Stimulated activated naive B cell treated with anti-CD40 and anti-IgM and Interleukin-4, amounts not matched to agents 10 μg/mL and 1 μg/mL and 100 μg/mL, for 72 hours (primary cell): ENCODE data around the gene TMOD2.

Experiments
- ATAC-seq, 2 donors: fragments of 150-1000 bp; cut with Tn5 transposase; replicated peaks; 2 replicates each; pipeline ENCODE4 v1.10.0; 2021; ENCODE audit warnings: moderate library complexity in 1 of 2
- DNase-seq: peaks from one replicate; pipeline ENCODE4 v3.0.0; 2021
- H3K27ac Mint-ChIP-seq: one replicate; pipeline ENCODE4 v1.8.0; 2022; ENCODE audit warnings: mild to moderate bottlenecking, mixed read lengths
- H3K27me3 Mint-ChIP-seq, 2 donors: one replicate each; pipeline ENCODE4 v1.8.0; 2022; ENCODE audit warnings: mixed read lengths in 2 of 2
- H3K36me3 Mint-ChIP-seq, 2 donors: one replicate each; pipeline ENCODE4 v1.8.0; 2022; ENCODE audit warnings: mixed read lengths in 2 of 2, mild to moderate bottlenecking in 1 of 2
- H3K4me1 Mint-ChIP-seq, 2 donors: one replicate each; pipeline ENCODE4 v1.8.0; 2022; ENCODE audit warnings: mixed read lengths in 2 of 2, mild to moderate bottlenecking in 1 of 2
- H3K4me3 Mint-ChIP-seq, 2 donors: one replicate each; pipeline ENCODE4 v1.8.0; 2022; ENCODE audit warnings: mild to moderate bottlenecking in 2 of 2, mixed read lengths in 2 of 2, moderate library complexity in 1 of 2
- H3K9me3 Mint-ChIP-seq, 2 donors: one replicate each; pipeline ENCODE4 v1.8.0; 2022; ENCODE audit warnings: mixed read lengths in 2 of 2, mild to moderate bottlenecking in 1 of 2

Gene TMOD2

DNA sequence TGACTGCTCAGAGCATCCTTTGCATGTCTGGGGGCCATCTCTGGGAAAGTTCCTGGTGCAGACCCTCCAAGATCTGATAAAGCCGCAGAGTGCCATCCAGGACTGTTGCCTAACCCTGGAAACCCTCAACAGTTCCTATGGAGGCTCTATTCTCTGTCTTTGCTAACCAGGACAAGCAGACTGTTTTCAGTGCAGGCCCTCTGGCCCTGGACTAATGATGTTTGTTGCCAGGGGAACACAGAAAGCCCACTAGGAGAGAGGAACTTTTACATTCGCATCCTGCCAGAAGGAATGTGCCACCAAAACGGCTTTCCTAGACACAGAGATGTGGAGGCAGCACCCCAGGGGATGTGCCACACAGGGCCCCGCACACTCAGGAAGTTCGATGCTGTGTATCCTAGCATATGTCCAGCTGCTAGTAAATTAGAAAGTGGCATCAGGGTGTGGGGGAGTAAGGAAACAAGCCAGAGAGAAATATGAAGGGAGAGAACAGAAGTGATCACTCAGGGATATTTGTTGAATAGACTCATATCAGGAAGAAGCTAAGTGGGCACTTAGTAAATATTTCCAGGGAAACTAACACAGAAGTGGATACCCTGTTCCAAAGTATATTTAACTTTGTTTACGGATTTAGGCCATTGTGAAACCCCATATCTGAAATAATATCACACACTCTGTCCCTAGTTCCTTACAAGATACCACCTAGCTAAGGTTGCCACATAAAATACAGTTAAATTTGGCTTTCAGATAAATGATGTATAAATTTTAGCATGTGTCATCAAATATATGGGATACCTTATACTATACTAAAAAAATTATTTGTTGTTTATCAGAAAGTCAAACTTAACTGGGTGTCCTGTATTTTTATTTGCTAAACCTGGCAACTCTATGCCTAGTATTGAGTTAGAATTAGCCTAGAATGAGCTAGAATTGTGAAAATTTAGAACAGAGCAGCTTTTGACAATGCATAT is 48.2 kb downstream of the TMOD2 start:
- Mint-ChIP-seq H3K27ac (no peak overlapping the region), H3K4me1 (peaks cover 3 to 7% of the 10 kb centered on the region in 2 donors), H3K4me3 (no peak overlapping the region), H3K27me3 (no peaks in the 10 kb centered on the region), H3K9me3 (no peaks in the 10 kb centered on the region), H3K36me3 (peaks cover 11 to 15% of the 10 kb centered on the region in 2 donors)
- no peak for ATAC-seq
- no peak for DNase-seq

DNA sequence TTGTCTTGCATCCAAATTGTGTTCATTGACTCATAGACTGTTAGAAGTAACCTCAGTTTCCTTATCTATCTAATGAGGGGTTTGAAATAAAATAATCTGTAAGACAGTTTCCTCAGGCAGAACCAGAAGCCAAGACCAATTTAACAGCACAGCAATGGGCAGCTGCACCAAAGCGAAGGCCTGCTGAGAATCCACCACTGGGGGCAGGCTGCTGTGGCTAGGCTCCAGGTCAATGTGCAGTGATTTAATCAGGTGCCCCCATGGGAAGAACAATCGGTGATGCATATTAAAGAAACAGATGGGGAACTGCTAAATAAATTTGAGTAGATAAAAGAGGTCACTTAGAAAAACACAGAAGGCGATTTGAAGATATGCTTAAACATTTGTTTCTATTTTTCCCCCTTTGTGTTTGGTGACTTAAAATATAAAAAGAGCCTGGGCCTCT is 50.0 kb downstream of the TMOD2 start:
- Mint-ChIP-seq H3K27me3 (no peaks in the 10 kb centered on the region), H3K4me1 (peaks cover 3 to 7% of the 10 kb centered on the region in 2 donors), H3K27ac (no peak overlapping the region), H3K4me3 (no peak overlapping the region), H3K9me3 (no peaks in the 10 kb centered on the region), H3K36me3 (peaks cover 14 to 18% of the 10 kb centered on the region in 2 donors)
- DNase-seq (no peak), ATAC-seq (peak; percentile 56 to 63)

DNA sequence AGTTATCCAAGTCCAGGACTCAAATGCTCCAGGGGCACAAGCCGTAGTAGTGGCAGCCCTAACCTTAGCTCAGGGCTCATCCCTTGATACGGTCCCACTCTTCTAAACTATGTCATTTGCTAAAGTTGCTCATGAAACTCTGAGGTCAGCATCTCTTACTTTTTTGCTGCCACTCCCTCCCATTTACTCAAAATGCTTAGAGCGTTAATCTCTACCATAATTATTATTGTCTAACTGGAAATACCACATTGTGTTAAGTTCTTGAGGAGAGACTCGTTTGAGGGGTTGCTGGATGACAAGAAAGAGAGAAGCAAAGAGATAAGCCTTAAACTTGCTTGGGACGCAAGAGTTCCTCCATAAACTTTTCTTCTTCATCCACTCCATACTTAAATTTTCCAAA is 51.2 kb downstream of the TMOD2 start:
- ATAC-seq, result no peak
- H3K9me3 Mint-ChIP-seq, result no peaks in the 10 kb centered on the region
- peaks cover 25 to 30% of the 10 kb centered on the region in 2 donors for H3K36me3 Mint-ChIP-seq
- no peak overlapping the region for H3K27ac Mint-ChIP-seq
- H3K4me1 Mint-ChIP-seq, result peaks cover 3 to 7% of the 10 kb centered on the region in 2 donors
- H3K4me3 Mint-ChIP-seq, result no peak overlapping the region
- DNase-seq, result no peak
- H3K27me3 Mint-ChIP-seq, result no peaks in the 10 kb centered on the region

DNA sequence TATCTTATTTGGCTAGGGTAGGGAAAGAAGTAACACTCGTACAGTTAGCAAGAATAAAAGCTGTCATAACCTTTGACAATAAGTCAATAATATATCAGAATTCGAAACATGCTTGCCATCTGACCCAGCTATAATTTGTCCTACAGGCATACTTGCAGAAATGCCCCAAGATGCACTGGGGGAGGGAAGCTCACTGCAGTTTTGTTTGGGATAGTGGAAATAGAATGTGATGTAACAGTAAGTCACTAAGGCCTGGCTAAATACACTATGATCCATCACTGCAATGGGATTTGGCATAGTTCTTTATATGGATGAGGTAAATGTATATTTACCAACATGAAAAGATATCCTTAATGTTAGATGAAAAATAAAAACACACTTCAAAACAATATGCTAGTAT is 52.6 kb downstream of the TMOD2 start:
- Mint-ChIP-seq H3K9me3 (no peaks in the 10 kb centered on the region), H3K4me3 (no peak overlapping the region), H3K27me3 (no peaks in the 10 kb centered on the region), H3K4me1 (peaks cover 3 to 7% of the 10 kb centered on the region in 2 donors), H3K27ac (no peak overlapping the region), H3K36me3 (peaks cover 20 to 24% of the 10 kb centered on the region in 2 donors)
- ATAC-seq (no peak), DNase-seq (no peak)

DNA sequence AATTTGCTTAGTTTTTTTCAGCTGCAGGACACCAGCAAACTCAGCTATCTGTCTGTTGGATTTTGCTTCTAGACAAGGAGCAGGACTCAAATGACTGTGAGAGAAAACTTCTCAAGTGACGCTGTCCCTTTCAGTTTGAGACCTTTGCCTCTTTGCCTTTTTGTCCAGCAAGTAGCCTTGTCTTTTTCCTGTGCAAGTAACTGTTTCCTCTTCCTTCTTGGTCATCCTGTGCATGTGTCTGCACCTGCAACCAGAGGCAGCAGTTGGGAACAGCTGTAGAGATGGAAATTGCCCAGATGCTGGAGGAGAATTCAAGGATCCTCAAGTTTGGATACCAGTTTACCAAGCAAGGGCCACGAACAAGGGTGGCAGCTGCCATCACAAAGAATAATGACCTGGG is 54.7 kb downstream of the TMOD2 start:
- no peak overlapping the region for H3K27ac Mint-ChIP-seq
- no peak overlapping the region for H3K4me3 Mint-ChIP-seq
- peaks cover 3 to 6% of the 10 kb centered on the region in 2 donors for H3K4me1 Mint-ChIP-seq
- DNase-seq (no peak), ATAC-seq (no peak)
- H3K36me3 Mint-ChIP-seq, result peaks cover 16 to 20% of the 10 kb centered on the region in 2 donors
- H3K27me3 Mint-ChIP-seq, result no peaks in the 10 kb centered on the region
- no peaks in the 10 kb centered on the region for H3K9me3 Mint-ChIP-seq

DNA sequence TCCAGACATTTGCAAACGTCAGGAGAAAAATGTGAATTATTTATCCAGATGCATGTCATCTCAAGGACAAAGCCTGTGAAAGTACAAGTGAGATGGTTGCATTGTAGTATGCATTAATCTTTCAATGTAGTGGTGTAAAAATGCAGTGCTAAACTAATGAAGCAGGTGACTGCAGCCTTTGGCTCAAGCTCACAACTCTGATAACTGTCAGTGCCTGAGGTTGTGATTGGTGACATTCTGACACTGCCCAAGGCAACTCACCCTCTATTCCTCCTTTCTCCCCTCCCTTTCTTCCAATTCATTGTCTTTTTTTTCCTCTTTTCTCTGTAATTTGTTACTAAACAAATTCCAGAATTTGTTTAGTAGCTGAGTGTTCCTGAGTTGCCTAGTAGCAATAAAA is 58.1 kb downstream of the TMOD2 start:
- DNase-seq (no peak), ATAC-seq (no peak)
- Mint-ChIP-seq H3K27me3 (no peaks in the 10 kb centered on the region), H3K4me1 (no peaks in the 10 kb centered on the region), H3K27ac (no peak overlapping the region), H3K4me3 (no peak overlapping the region), H3K9me3 (no peaks in the 10 kb centered on the region), H3K36me3 (peaks cover 22 to 25% of the 10 kb centered on the region in 2 donors)

DNA sequence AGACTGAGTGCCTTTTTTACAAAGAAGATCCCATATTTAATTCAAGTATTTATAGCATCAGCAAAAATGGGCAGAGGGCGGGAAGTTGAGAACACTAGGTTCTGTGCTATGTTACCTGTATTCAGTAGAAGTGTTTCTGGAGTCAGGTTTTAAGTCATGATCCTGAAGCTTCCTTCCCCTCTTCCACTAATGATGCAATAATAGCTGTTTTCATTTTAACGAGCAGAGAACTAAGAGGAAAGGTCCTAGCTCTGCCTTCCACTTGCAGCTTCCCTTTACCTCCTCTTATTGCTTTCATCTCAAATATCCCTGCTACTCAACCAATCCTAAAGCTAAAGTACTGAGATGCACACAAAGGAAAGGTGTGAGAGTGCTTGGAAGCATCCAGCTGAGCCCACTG is 61.2 kb downstream of the TMOD2 start:
- no peak overlapping the region for H3K27ac Mint-ChIP-seq
- no peaks in the 10 kb centered on the region for H3K27me3 Mint-ChIP-seq
- ATAC-seq, result no peak
- H3K4me1 Mint-ChIP-seq, result no peaks in the 10 kb centered on the region
- peaks cover 8 to 12% of the 10 kb centered on the region in 2 donors for H3K36me3 Mint-ChIP-seq
- DNase-seq, result no peak
- no peaks in the 10 kb centered on the region for H3K9me3 Mint-ChIP-seq
- H3K4me3 Mint-ChIP-seq, result no peak overlapping the region

DNA sequence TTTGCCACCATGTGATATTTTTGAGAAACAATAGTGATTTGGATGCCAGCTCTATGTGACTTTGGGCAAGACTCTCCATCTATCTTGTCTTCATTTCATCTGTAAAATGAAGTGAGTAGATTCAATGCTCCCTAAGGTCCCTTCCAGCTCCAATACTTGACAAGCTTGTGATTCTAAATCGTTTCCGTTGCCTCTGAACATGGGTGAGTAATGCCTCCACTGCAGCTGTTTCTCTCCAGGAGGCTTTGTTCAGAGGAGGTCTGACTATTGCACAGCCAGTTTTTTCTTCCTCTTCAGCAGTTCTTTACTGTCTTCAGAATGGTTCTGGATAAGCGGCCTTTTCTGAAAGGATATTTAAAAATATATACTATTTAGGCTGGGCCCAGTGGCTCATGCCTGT is 63.2 kb downstream of the TMOD2 start:
- ATAC-seq (no peak), DNase-seq (no peak)
- H3K27ac Mint-ChIP-seq, result no peak overlapping the region
- H3K4me3 Mint-ChIP-seq, result no peak overlapping the region
- peaks cover 10 to 17% of the 10 kb centered on the region in 2 donors for H3K36me3 Mint-ChIP-seq
- no peaks in the 10 kb centered on the region for H3K27me3 Mint-ChIP-seq
- peaks cover 0 to 2% of the 10 kb centered on the region in 2 donors for H3K9me3 Mint-ChIP-seq
- H3K4me1 Mint-ChIP-seq, result no peaks in the 10 kb centered on the region

DNA sequence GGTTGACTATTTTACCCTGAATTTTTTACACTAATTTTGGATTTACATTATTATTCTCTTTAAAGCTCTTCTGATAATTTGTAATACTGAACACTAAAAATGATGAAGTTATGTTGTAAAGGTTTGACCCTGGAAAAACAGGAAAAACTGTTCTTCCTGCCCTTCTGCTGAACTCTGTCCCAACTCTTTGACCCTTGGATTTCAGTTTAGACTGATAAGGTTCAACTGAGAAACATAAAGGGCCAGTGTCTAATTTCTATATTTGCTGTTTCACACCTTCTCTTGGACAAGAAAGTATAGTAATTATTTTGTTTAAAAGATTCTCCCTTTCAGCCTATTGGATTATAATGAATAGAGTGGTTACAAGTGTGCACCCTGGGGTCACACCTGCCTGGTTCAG is 65.2 kb downstream of the TMOD2 start:
- DNase-seq (no peak), ATAC-seq (no peak)
- no peak overlapping the region for H3K27ac Mint-ChIP-seq
- H3K27me3 Mint-ChIP-seq, result no peaks in the 10 kb centered on the region
- peaks cover 13 to 14% of the 10 kb centered on the region in 2 donors for H3K9me3 Mint-ChIP-seq
- H3K4me1 Mint-ChIP-seq, result no peaks in the 10 kb centered on the region
- H3K36me3 Mint-ChIP-seq, result peaks cover 16 to 28% of the 10 kb centered on the region in 2 donors
- no peak overlapping the region for H3K4me3 Mint-ChIP-seq

DNA sequence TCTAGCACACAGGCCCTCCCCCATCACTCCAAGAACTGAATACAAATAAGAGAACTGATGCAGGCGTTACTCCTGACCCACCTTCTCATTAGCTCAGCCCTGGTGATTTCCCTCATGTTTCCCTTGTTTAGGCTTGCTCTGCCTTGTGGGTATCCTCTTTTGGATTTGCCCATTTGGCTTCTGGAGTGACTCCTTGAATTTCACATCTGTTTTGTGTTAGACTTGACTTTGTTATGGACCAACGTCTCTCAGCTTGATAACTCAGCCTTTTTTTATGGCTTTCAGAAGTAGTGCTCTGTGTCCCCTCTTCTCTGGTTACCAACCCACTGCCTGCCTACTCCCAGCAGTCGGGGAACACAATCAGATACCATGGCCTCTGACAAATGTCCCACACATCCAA is 66.8 kb downstream of the TMOD2 start:
- H3K36me3 Mint-ChIP-seq, result peaks cover 15 to 26% of the 10 kb centered on the region in 2 donors
- no peaks in the 10 kb centered on the region for H3K4me1 Mint-ChIP-seq
- ATAC-seq, result no peak
- no peaks in the 10 kb centered on the region for H3K27me3 Mint-ChIP-seq
- H3K9me3 Mint-ChIP-seq, result peaks cover 13 to 14% of the 10 kb centered on the region in 2 donors
- H3K4me3 Mint-ChIP-seq, result no peak overlapping the region
- no peak for DNase-seq
- no peak overlapping the region for H3K27ac Mint-ChIP-seq

DNA sequence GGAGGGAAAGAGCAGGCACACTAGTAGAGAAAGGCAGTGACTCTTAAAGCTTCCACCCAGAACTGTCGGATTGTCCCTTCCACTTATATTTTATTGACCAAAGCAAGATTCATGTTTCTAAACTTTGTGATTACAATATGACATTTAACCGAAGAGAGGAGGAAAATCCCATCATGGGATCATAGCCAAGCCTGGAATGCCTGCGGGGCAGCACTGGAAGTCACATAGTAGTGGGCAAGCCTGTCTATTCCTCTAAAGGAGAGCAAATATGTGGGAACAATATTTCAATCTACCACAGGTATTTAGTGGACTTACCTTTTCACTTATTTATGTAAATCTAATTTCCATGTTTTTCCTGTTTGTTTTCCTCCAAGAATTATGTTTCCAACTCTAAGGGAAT is 74.3 kb downstream of the TMOD2 start:
- Mint-ChIP-seq H3K9me3 (peaks cover 6 to 7% of the 10 kb centered on the region in 2 donors), H3K27me3 (no peaks in the 10 kb centered on the region), H3K36me3 (peaks cover 6 to 7% of the 10 kb centered on the region in 2 donors), H3K4me3 (no peak overlapping the region), H3K4me1 (peaks cover 0 to 2% of the 10 kb centered on the region in 2 donors), H3K27ac (no peak overlapping the region)
- ATAC-seq (no peak), DNase-seq (no peak)

DNA sequence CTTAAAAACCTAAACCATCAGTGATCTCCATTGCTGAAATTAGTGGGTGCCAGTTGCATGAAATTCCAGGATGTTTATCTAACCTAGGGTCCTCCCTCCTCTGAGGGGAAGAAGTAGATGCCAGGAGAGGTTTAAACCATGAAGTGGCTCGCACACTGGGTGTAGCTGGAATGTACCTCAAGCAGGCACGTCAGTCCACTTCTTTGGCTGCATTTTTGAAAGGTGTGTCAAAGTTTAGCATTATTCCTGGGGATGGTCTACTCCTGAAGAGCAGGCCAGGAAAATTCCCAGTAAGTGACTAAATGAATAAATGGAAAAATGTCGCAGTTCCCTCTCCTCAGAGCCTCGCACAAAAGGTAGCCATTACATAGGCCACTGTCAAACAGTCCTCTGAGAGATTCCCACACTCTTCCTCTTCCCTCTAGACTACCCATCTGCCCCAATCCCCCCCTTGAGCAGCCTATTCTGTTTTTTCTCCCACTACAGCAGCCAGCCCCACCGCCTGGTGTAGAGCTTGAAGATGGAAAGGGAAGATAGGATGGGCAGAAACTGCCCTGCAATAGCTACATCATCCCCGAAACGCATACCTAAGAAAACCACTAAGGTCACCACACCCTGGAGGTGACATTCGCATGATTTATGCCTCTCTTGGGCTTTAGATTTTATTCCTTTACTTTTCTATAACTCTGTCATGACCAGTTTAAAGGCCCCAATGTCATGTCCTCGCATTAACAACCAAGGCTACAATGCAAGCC is 77.4 kb downstream of the TMOD2 start:
- DNase-seq (no peak), ATAC-seq (no peak)
- peaks cover 10 to 30% of the 10 kb centered on the region in 2 donors for H3K4me1 Mint-ChIP-seq
- no peaks in the 10 kb centered on the region for H3K9me3 Mint-ChIP-seq
- no peak overlapping the region for H3K27ac Mint-ChIP-seq
- H3K36me3 Mint-ChIP-seq, result peaks cover 3 to 8% of the 10 kb centered on the region in 2 donors
- H3K4me3 Mint-ChIP-seq, result peak overlapping the region in 1 of 2 donors; percentile 95
- H3K27me3 Mint-ChIP-seq, result no peaks in the 10 kb centered on the region

DNA sequence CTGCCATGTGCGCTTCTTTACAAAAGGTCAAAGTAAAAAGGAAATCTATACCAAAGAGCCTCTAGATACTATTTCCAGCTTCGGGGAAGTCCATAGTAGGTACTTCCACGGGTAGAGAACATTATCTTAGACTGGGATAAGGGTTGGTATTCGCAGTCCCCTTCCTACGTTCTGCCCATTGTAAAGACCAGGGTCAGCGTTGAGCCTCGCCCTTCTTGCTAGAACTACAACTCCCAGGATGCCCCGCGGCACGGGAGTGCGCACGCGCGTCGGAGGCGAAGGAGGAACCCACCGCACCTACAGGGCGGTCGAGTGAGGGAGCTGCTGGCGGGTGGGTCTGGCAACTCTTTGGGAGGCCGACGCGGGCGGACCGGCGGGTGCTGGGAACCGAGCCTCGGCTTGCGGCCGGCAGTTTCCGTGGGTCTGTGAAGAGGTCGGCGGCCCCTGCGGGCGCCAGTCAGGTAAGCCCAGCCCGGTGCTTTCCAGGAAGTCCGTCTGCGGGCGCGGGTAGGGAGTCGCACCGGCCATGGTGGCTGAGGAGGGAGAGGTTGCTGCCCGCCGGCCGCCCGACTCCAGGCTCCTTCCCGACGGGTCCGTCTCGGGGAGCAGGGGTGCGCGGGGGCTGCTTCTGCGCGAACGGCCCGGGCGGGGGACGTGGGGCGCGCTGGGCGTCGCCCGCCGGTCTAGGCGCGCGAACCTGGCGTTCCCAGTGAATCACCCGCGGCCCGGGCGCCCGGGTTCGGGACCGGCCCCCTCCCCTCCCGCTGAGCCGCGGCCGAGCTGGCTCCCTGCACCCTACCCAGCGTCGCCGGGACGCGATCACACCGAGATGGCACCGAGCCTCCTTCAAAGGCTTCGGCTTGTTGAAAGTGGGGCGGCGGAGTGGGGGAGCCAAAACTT is 78.2 kb downstream of the TMOD2 start, which contains the start of gene TMOD3:
Gene TMOD3, plus strand, starts transcription at position 278 of the 900 bp plus-strand sequence. CDS start 33,232 bp downstream, outside the sequence.
- Mint-ChIP-seq H3K9me3 (no peaks in the 10 kb centered on the region), H3K27ac (peak within 1 kb of the TSS; percentile 96), H3K4me1 (peaks cover 10 to 38% of the 10 kb centered on the region in 2 donors), H3K36me3 (peaks cover 3 to 8% of the 10 kb centered on the region in 2 donors), H3K27me3 (no peaks in the 10 kb centered on the region), H3K4me3 (peak within 1 kb of the TSS; percentile 95 to 97)
- peak; percentile 88 for DNase-seq
- peak; percentile 94 to 95 for ATAC-seq
